Tibial nerve (tissue), 4 donors: Measurements from ENCODE around the gene PARD3B. TPM values are rescaled to one million over a fixed set of nuclear protein-coding genes. Genes with fewer than 3 reads are reported as not detected.

ENCODE experiments used
- DNase-seq, 2 donors: peaks; one replicate each; pipeline ENCODE4 v3.0.0-alpha.2; 2019; ENCODE audit warnings: low spot score in 2 of 2
- H3K27ac ChIP-seq, 4 donors: fragments of 200-600 bp; sonication (generic) in 3 of 4; one replicate each; pipeline ENCODE4 v1.5.1; 2017 to 2019; ENCODE audit warnings: mild to moderate bottlenecking in 1 of 4
- H3K27me3 ChIP-seq, 2 donors: fragments of 200-600 bp; sonication (generic) in 1 of 2; one replicate each; pipeline versions ENCODE4 v1.5.1 to v1.6.0; 2017 to 2019
- H3K36me3 ChIP-seq, 3 donors: fragments of 200-600 bp; sonication (generic); one replicate each; pipeline ENCODE4 v1.5.1; 2018 to 2019
- H3K4me1 ChIP-seq, 4 donors: fragments of 200-600 bp; sonication (generic) in 3 of 4; one replicate each; pipeline ENCODE4 v1.5.1; 2017 to 2019
- H3K4me3 ChIP-seq, 4 donors: fragments of 200-600 bp; sonication (generic) in 3 of 4; one replicate each; pipeline ENCODE4 v1.5.1; 2017 to 2019; ENCODE audit warnings: mild to moderate bottlenecking in 1 of 4, moderate library complexity in 1 of 4
- H3K9me3 ChIP-seq, 4 donors: fragments of 200-600 bp; sonication (generic) in 3 of 4; one replicate each; pipeline ENCODE4 v1.5.1; 2017 to 2019
- CTCF ChIP-seq, 5 experiments: fragments of 200-600 bp in 3 of 5; fragments of 450-650 bp in 2 of 5; sonication (generic) in 3 of 5; IDR thresholded peaks; one replicate each; pipeline ENCODE4 v1.5.1; 2016 to 2019; ENCODE audit warnings: antibody characterized with exemption in 5 of 5, mild to moderate bottlenecking in 3 of 5, moderate library complexity in 2 of 5
- EP300 ChIP-seq, 2 donors: sonication (generic); formaldehyde crosslinking; IDR thresholded peaks; one replicate each; pipeline ENCODE4 v1.6.1; 2017; ENCODE audit warnings: antibody characterized with exemption in 2 of 2, mild to moderate bottlenecking in 1 of 2
- POLR2A ChIP-seq, 2 donors: fragments of 450-650 bp; IDR thresholded peaks; one replicate each; pipeline ENCODE4 v1.6.1; 2017; ENCODE audit warnings: antibody characterized with exemption in 2 of 2, mild to moderate bottlenecking in 2 of 2, moderate library complexity in 2 of 2
- WGBS, 2 donors: methylation state at CpG; one replicate each; pipeline ENCODE4 v1.1.5; 2018; 5-methylcytosine and 5-hydroxymethylcytosine counted together
- total RNA-seq, 4 donors: library from RNA; depleted of rRNA; stranded (reverse); fragments of >200 nt; gene quantifications; one replicate each; pipeline ENCODE4 v1.1.0, GENCODE V29; 2016

PARD3B gene
- total RNA-seq, 4 donors from 2014 or later = 47.4 to 101 (median 64.8) TPM

- TF ChIP-seq CTCF (IDR thresholded peaks at IDR 0.05) (no peak), POLR2A (IDR thresholded peaks at IDR 0.05) (no peak), EP300 (IDR thresholded peaks at IDR 0.05) (no peak)
- no peaks in the 10 kb centered on the region for H3K27me3 ChIP-seq
Measured at GRCh38 chr2:205077159-205077558, 531.9 kb downstream of the PARD3B start.

GRCh38 chr2:205078762-205079161 lies 533.5 kb downstream of the PARD3B start:
- Histone ChIP-seq H3K27ac (no peak overlapping the region), H3K27me3 (no peaks in the 10 kb centered on the region), H3K9me3 (no peaks in the 10 kb centered on the region), H3K4me3 (no peak overlapping the region), H3K4me1 (peaks cover 0 to under 1% (median 0%) of the 10 kb centered on the region in 4 donors), H3K36me3 (no peaks in the 10 kb centered on the region)
- no peak for DNase-seq
- TF ChIP-seq EP300 (IDR thresholded peaks at IDR 0.05) = no peak
- no peak for TF ChIP-seq POLR2A (IDR thresholded peaks at IDR 0.05)
- WGBS, 2 donors = 93 to 98% methylated on average over 6 of the region's 6 CpGs

More at GRCh38 chr2:205077159-205077558, 531.9 kb downstream of the PARD3B start:
- no peaks in the 10 kb centered on the region for H3K36me3 ChIP-seq
- H3K9me3 ChIP-seq = no peaks in the 10 kb centered on the region
- H3K4me1 ChIP-seq = peaks cover 0 to 3% (median 0%) of the 10 kb centered on the region in 4 donors
- 83 to 86% methylated on average over 3 of the region's 3 CpGs for WGBS, 2 donors
- no peak overlapping the region for H3K4me3 ChIP-seq
- no peak for DNase-seq
- H3K27ac ChIP-seq = no peak overlapping the region

- Histone ChIP-seq H3K9me3 (no peaks in the 10 kb centered on the region), H3K27me3 (no peaks in the 10 kb centered on the region), H3K4me3 (no peak overlapping the region), H3K27ac (no peak overlapping the region), H3K36me3 (no peaks in the 10 kb centered on the region), H3K4me1 (no peaks in the 10 kb centered on the region)
- TF ChIP-seq EP300 (IDR thresholded peaks at IDR 0.05) (no peak), CTCF (IDR thresholded peaks at IDR 0.05) (no peak), POLR2A (IDR thresholded peaks at IDR 0.05) (no peak)
- 89 to 96% methylated on average over 3 of the region's 3 CpGs for WGBS, 2 donors
- DNase-seq = no peak
Measured at GRCh38 chr2:205079173-205079572, 533.9 kb downstream of the PARD3B start.

GRCh38 chr2:205086662-205087061 lies 541.4 kb downstream of the PARD3B start:
- H3K36me3 ChIP-seq = no peaks in the 10 kb centered on the region
- no peak for TF ChIP-seq POLR2A (IDR thresholded peaks at IDR 0.05)
- no peak for TF ChIP-seq CTCF (IDR thresholded peaks at IDR 0.05)
- TF ChIP-seq EP300 (IDR thresholded peaks at IDR 0.05) = no peak
- no peak overlapping the region for H3K4me3 ChIP-seq
- H3K27me3 ChIP-seq = no peaks in the 10 kb centered on the region
- WGBS, 2 donors = 81 to 97% methylated on average over 1 of the region's 1 CpG
- H3K27ac ChIP-seq = no peak overlapping the region
- no peak for DNase-seq
- H3K9me3 ChIP-seq = no peaks in the 10 kb centered on the region
- peaks cover 0 to 16% (median 0%) of the 10 kb centered on the region in 4 donors for H3K4me1 ChIP-seq

- Histone ChIP-seq H3K4me1 (peaks cover 0 to 16% (median 0%) of the 10 kb centered on the region in 4 donors), H3K27me3 (no peaks in the 10 kb centered on the region), H3K9me3 (no peaks in the 10 kb centered on the region), H3K27ac (no peak overlapping the region), H3K36me3 (no peaks in the 10 kb centered on the region), H3K4me3 (no peak overlapping the region)
- no peak for DNase-seq
- 95 to 96% methylated on average over 4 of the region's 4 CpGs for WGBS, 2 donors
- TF ChIP-seq CTCF (IDR thresholded peaks at IDR 0.05) (no peak), POLR2A (IDR thresholded peaks at IDR 0.05) (no peak), EP300 (IDR thresholded peaks at IDR 0.05) (no peak)
Measured at GRCh38 chr2:205087862-205088261, 542.6 kb downstream of the PARD3B start.

GRCh38 chr2:205089958-205090357 lies 544.7 kb downstream of the PARD3B start:
- no peaks in the 10 kb centered on the region for H3K36me3 ChIP-seq
- H3K4me3 ChIP-seq = no peak overlapping the region
- TF ChIP-seq CTCF (IDR thresholded peaks at IDR 0.05) = no peak
- TF ChIP-seq POLR2A (IDR thresholded peaks at IDR 0.05) = no peak
- no peak for TF ChIP-seq EP300 (IDR thresholded peaks at IDR 0.05)
- H3K27me3 ChIP-seq = no peaks in the 10 kb centered on the region
- DNase-seq = no peak
- H3K4me1 ChIP-seq = peaks cover 0 to 16% (median 0%) of the 10 kb centered on the region in 4 donors
- no peak overlapping the region for H3K27ac ChIP-seq
- no peaks in the 10 kb centered on the region for H3K9me3 ChIP-seq
- 95% methylated on average over 2 of the region's 2 CpGs for WGBS, 2 donors
